Measurements from ENCODE around the gene ACAP1. TPM values are rescaled to one million over a fixed set of nuclear protein-coding genes. Genes with fewer than 3 reads are reported as not detected.
A peak's percentile ranks its signal among the peaks of the same experiment; 100 is the strongest.

Gene ACAP1
- total RNA-seq, 1 donor from 2014 or later, result 12.0 TPM

DNA sequence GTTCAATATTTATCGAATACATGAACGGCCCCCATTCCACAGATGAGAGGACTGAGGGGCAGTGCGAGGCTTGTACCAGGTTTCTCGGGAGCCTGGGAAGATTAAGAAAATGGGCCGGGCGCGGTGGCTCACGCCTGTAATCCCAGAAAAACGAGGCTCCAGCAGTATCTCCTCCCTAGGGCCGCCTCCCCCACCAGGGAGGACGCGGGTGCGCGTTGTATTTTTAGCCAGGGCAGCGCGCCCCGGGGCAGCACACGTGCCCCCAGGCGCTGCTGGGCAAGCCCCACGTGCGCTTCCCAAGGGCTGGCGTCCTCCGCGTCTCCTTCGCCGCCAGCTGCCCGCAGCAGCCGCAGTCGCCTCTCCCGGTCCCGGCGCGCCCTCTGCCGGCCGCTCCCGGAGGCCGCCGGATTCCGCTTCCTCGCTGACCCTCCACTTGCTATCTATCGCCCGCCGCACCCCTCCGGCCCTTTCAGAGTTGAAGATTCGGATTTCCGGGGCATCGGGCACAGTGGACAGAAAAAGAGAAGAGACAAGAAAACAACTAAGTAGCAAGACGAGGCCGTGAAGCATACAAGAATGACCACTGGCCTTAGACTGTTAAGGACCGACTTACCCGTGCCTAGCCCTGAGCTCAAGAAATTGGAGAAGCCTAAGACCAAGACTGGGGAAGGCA, 40.0 kb upstream of the ACAP1 start:
- Histone ChIP-seq H3K4me3 (peak overlapping the region in 1 of 2 donors; percentile 33), H3K36me3 (no peaks in the 10 kb centered on the region), H3K27ac (peak overlapping the region in 1 of 2 donors; percentile 34), H3K27me3 (peaks cover 8% of the 10 kb centered on the region), H3K4me1 (peaks cover 4 to 22% of the 10 kb centered on the region in 2 donors), H3K9me3 (no peaks in the 10 kb centered on the region)
- peak in 1 of 2 donors; percentile 89 for DNase-seq (ENCODE audit: low spot score in 2 of 2)
- intact Hi-C loops (cut with DNase I), result loop anchor here (1.0 to 5.0 kb wide), 2 partner anchors 16 to 249 kb away; no protein-coding TSS in a partner anchor
- peak; percentile 95 to 97 (median 96) for TF ChIP-seq CTCF (IDR thresholded peaks at IDR 0.05)

- Histone ChIP-seq H3K27me3 (no peaks in the 10 kb centered on the region), H3K27ac (no peak overlapping the region), H3K36me3 (no peaks in the 10 kb centered on the region), H3K4me1 (peaks cover 0 to 9% of the 10 kb centered on the region in 2 donors), H3K9me3 (no peaks in the 10 kb centered on the region), H3K4me3 (no peak overlapping the region)
- TF ChIP-seq CTCF (IDR thresholded peaks at IDR 0.05), result no peak
- intact Hi-C loops (cut with DNase I), result no loop called here
- DNase-seq (ENCODE audit: low spot score in 2 of 2), result no peak
Observed at GRCh38 chr17:7304179-7304578, 32.1 kb upstream of the ACAP1 start.

- Histone ChIP-seq H3K9me3 (no peaks in the 10 kb centered on the region), H3K4me1 (peaks cover 3 to 26% of the 10 kb centered on the region in 2 donors), H3K4me3 (peak within 1 kb of the TSS; percentile 76 to 99), H3K27ac (peak within 1 kb of the TSS; percentile 97 to 100), H3K36me3 (peaks cover 25 to 27% of the 10 kb centered on the region in 2 donors), H3K27me3 (no peaks in the 10 kb centered on the region)
- DNase-seq (ENCODE audit: low spot score in 2 of 2), result peak; percentile 98 to 99
- no peak for TF ChIP-seq CTCF (IDR thresholded peaks at IDR 0.05)
- intact Hi-C loops (cut with DNase I), result loop anchor here (1.0 to 5.0 kb wide), 3 partner anchors 54 to 380 kb away; partner anchors contain the start of genes ELP5, PHF23, TP53 and WRAP53
Observed at GRCh38 chr17:7306911-7307685, 29.2 kb upstream of the ACAP1 start, which contains the start of gene EIF5A. Gene EIF5A, plus strand, starts transcription at chr17:7307628. Its CDS starts 2,008 bp downstream, at chr17:7309636.

DNA sequence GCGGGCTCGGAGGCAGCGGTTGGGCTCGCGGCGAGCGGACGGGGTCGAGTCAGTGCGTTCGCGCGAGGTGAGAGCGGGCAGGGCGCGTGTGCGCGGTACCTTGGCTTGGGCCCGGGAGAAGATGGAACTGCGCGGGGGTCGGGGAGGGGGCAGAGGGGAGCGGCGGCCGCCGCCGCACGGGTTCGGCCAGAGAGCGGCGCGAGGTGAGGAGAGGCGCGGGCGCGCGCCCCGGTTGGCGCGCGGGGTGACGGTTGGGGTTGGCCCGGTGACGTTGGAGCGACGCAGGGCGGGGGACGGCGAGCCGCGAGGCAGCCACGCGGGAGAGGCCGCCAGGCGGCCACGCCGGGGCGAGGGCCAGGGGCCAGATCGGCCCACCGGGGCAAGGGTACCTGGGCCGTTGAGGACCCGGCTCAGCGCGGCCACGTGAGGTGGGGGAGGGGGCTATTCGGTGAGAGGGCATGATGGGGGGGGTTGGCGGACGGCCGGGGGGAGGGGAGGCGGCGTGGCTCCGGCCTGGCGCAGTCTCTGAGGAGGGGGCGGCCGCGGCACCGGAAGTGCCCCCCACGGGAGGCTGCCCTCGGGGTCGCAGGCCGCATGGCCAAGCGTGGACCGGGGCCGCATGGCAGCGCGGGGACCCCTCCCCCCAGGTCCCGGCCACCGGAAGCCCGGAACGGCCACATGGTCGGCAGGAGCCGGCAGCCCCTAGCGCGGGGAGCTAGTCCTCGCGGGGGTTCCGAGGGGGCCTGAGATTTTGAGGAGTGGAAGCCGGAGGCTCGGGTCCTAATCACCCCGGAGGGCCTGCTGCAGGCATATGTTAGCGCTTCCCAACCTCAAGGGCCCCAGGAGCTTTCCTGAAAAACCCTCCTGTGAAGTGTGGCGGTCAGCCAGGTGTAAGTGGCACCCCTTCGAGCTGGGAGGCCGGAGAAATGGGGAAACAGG, 28.4 kb upstream of the ACAP1 start:
- intact Hi-C loops (cut with DNase I), result loop anchor here (1.0 to 5.0 kb wide), 4 partner anchors 43 to 379 kb away; partner anchors contain the start of genes ELP5, PHF23, TP53 and WRAP53

More for the DNA sequence above, 28.4 kb upstream of the ACAP1 start:
- DNase-seq (ENCODE audit: low spot score in 2 of 2), result no peak
- TF ChIP-seq CTCF (IDR thresholded peaks at IDR 0.05), result no peak
- Histone ChIP-seq H3K27me3 (no peaks in the 10 kb centered on the region), H3K4me3 (peak overlapping the region; percentile 76 to 99), H3K27ac (peak overlapping the region; percentile 97 to 100), H3K36me3 (peaks cover 34 to 35% of the 10 kb centered on the region in 2 donors), H3K9me3 (no peaks in the 10 kb centered on the region), H3K4me1 (peaks cover 3 to 28% of the 10 kb centered on the region in 2 donors)
